RWPE2 (cell line): ENCODE data around the gene DGKQ.

Source experiments
- ATAC-seq: fragments of 200-7000 bp; cut with Tn5 transposase; 3 replicates; pipeline ENCODE4 v1.9.1; 2021; ENCODE audit warnings: low read depth
- DNase-seq: peaks from one replicate; pipeline ENCODE4 v3.0.0-alpha.2; 2020; ENCODE audit warnings: low spot score
- H3K27ac ChIP-seq: fragments of 450-650 bp; 2 replicates; pipeline ENCODE4 v1.5.1; 2017; ENCODE audit warnings: mild to moderate bottlenecking; ENCODE audit not compliant: poor library complexity, severe bottlenecking
- H3K27me3 ChIP-seq: fragments of 250-450 bp; sonication (Bioruptor Pico); 2 replicates; pipeline ENCODE4 v1.5.1; 2021; ENCODE audit warnings: mild to moderate bottlenecking, moderate library complexity; ENCODE audit not compliant: insufficient read depth, poor library complexity, severe bottlenecking
- H3K36me3 ChIP-seq: fragments of 250-450 bp; sonication (Bioruptor Pico); 2 replicates; pipeline ENCODE4 v1.5.1; 2020; ENCODE audit warnings: low read depth, mild to moderate bottlenecking, moderate library complexity
- H3K4me1 ChIP-seq: fragments of 250-450 bp; sonication (Bioruptor Pico); 2 replicates; pipeline ENCODE4 v1.5.1; 2021; ENCODE audit warnings: mild to moderate bottlenecking, moderate library complexity; ENCODE audit not compliant: insufficient read depth, poor library complexity, severe bottlenecking
- H3K4me3 ChIP-seq: fragments of 250-450 bp; sonication (Bioruptor Pico); 2 replicates; pipeline ENCODE4 v1.5.1; 2021; ENCODE audit warnings: mild to moderate bottlenecking, moderate library complexity; ENCODE audit not compliant: severe bottlenecking
- H3K9me3 ChIP-seq: fragments of 250-450 bp; sonication (Bioruptor Pico); 2 replicates; pipeline ENCODE4 v1.5.1; 2021; ENCODE audit warnings: mild to moderate bottlenecking, moderate library complexity; ENCODE audit not compliant: severe bottlenecking
- TF ChIP-seq, protein P1 (sequence below): fragments of 450-650 bp; IDR thresholded peaks from one replicate; pipeline ENCODE4 v1.5.1; 2017; ENCODE audit warnings: mild to moderate bottlenecking, moderate library complexity; ENCODE audit not compliant: poor library complexity, severe bottlenecking

DGKQ gene

GRCh38 chr4:972651-973424 is 531 bp downstream of the DGKQ start:
- Histone ChIP-seq H3K4me1 (no peaks in the 10 kb centered on the region), H3K9me3 (no peaks in the 10 kb centered on the region), H3K4me3 (peak overlapping the region; percentile 50), H3K36me3 (no peaks in the 10 kb centered on the region), H3K27me3 (no peaks in the 10 kb centered on the region), H3K27ac (no peak overlapping the region)
- TF ChIP-seq, protein P1, sequence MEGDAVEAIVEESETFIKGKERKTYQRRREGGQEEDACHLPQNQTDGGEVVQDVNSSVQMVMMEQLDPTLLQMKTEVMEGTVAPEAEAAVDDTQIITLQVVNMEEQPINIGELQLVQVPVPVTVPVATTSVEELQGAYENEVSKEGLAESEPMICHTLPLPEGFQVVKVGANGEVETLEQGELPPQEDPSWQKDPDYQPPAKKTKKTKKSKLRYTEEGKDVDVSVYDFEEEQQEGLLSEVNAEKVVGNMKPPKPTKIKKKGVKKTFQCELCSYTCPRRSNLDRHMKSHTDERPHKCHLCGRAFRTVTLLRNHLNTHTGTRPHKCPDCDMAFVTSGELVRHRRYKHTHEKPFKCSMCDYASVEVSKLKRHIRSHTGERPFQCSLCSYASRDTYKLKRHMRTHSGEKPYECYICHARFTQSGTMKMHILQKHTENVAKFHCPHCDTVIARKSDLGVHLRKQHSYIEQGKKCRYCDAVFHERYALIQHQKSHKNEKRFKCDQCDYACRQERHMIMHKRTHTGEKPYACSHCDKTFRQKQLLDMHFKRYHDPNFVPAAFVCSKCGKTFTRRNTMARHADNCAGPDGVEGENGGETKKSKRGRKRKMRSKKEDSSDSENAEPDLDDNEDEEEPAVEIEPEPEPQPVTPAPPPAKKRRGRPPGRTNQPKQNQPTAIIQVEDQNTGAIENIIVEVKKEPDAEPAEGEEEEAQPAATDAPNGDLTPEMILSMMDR = no peak
- DNase-seq (no peak), ATAC-seq (peak; percentile 63)

GRCh38 chr4:971666-972500 is 1.5 kb downstream of the DGKQ start:
- peak overlapping the region; percentile 50 for H3K4me3 ChIP-seq
- H3K27ac ChIP-seq = no peak overlapping the region
- TF ChIP-seq, protein P1 = no peak

DNA sequence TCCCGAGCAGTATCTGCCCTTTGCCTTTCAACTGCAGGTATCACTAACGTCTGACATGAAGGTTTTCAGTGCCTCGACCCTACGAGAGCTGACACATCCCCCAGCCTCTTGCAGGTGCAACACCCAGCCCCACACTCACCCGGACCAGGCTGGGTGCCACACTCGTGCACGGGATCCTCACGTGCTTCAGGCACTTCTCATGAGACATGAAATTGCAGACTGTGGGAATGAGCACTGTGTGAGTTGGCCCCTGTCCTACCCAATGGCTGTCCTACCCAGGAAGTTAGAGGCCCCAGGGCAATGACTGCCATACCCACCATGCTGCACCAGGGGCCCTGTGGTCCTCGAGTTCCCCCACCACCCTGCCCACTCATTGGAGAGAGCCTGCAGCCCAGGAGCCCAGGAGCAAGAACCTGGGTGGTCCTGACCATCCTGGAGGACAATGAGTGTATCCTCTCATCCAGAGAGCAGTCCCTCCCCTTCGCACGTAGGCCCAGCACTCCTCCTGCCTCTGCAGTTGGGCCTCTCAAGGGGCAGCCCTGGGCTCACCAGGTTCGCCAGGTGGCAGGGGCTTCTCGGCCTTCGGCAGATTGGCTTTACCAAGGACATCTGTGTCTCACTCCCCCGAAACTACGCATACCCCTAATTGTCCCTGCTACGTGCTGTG is 2.4 kb downstream of the DGKQ start:
- TF ChIP-seq, protein P1 = no peak
- H3K4me3 ChIP-seq = no peak overlapping the region
- no peaks in the 10 kb centered on the region for H3K4me1 ChIP-seq
- DNase-seq = no peak
- no peaks in the 10 kb centered on the region for H3K36me3 ChIP-seq
- ATAC-seq = no peak
- H3K27me3 ChIP-seq = no peaks in the 10 kb centered on the region
- no peak overlapping the region for H3K27ac ChIP-seq
- H3K9me3 ChIP-seq = no peaks in the 10 kb centered on the region

More at GRCh38 chr4:971666-972500, 1.5 kb downstream of the DGKQ start:
- H3K4me1 ChIP-seq = no peaks in the 10 kb centered on the region
- no peaks in the 10 kb centered on the region for H3K36me3 ChIP-seq
- no peak for DNase-seq
- ATAC-seq = no peak
- H3K27me3 ChIP-seq = no peaks in the 10 kb centered on the region
- no peaks in the 10 kb centered on the region for H3K9me3 ChIP-seq

DNA sequence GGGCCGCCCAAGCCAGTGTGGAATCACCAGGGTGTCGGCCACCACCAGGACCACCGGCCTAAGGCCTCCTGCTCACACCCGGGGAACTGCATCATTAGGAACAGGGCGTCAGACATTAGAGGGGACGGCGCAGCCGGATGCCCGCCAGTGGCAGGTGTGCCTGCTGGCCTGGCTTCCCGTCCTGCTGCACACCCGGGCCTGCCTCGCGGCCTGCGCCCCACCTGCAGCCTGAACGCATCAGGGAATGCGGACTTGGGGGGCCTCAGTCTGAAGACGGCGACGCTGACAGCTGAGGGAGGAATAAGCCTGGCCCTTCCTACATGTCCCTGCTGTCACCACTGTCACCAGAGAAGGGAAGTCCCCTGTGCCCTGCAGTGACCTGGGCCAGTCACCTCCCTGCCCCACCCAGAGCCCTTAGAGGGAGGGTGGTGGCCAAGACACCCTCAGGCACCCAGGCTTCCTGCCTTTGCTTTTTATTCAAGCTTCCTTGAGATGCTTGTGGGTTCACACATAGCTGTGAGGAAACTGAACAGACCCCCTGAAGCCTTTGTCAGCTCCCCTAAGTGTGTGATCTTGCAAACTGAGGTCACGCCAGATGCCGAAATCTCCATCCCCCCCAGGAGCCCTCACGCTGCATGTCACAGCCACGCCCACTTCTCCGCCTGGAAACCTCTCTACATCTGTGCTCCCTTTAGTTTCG is 3.2 kb downstream of the DGKQ start:
- Histone ChIP-seq H3K27me3 (no peaks in the 10 kb centered on the region), H3K4me1 (no peaks in the 10 kb centered on the region), H3K27ac (no peak overlapping the region), H3K36me3 (no peaks in the 10 kb centered on the region), H3K4me3 (no peak overlapping the region), H3K9me3 (no peaks in the 10 kb centered on the region)
- TF ChIP-seq, protein P1 = no peak
- DNase-seq = peak; percentile 49
- ATAC-seq = no peak
